Stimulated activated CD4-positive, alpha-beta T cell treated with anti-CD3 and anti-CD28 coated beads, TNF-alpha, amount 100 ng/mL, for 4 hours (primary cell): Measurements from ENCODE around the gene CD209.

Source experiments
- DNase-seq, 3 experiments: peaks; one replicate each; pipeline ENCODE4 v3.0.0-alpha.2; 2020; ENCODE audit warnings: low read depth in 3 of 3

Gene CD209

DNA sequence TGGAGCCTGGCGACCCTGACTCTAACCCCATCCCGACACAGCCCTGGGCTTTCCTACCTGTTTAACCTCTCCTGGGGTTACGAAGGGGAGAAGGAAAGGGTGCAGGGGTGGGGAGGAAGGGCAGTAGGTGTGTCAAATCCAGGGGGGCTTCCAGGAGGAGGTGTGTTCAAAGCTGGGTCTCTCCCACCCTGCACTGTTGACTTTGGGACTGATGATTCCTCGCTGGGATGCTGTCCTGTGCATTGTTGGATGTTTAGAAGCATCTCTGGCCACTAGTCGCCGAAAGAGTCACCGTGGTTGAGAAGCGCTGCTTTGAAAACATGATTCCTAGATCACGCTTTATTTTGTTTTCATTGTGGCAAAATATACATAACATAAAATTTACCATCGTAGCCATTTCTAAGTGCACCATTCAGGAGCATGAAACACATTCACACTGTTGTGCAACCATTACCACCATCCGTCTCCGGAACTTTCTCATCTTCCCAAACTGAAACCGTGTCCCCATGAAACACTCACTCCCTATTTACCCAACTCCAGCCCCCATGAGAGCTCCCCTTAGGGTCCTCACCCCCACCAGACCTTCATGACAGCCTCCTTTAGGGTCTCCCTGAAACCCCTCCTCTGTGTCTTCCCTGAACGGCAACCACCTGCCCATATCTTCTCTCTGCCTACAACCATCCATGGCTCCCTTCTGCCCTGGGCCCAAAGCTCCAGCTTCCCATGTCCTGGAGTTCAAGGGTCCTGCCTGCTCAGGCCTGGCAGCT, 41.0 kb downstream of the CD209 start:
- DNase-seq = no peak

DNA sequence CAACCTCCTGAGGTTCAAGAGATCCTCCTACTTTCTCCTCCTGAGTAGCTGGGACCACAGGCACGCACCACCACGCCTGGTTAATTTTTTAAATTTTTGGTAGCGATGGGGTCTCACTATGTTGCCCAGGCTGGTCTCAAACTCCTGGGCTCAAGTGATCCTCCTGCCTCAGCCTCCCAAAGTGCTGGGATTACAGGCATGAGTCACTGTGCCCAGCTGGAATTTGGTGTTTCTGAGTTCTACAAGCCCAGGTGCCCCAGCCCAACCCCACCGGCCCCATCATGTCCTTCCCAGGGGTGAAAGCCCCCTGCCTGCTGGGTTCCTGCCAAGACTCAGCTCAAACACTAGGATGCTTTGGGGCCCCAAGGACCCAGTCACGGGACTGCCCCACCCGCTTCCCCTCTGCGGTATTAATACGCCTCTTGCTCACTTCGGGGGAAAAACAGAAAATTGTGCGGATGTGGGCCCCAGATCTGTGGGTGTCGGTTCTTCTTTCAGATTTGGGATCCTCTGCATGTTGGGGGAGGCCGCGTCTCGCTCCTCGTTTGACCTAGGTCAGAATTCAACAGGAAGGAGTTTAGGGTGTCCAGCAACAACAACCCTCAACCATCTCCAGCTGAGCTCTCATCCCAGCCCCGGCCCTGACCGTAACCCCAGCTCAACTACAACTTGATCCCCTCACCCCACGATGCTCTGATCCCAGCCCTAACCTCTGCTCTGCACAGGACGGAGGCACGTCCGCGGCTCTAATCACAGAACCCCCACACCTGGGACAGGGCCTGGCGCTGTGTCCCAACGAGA, 41.7 kb downstream of the CD209 start:
- DNase-seq = peak; percentile 47 to 64 (median 61)

DNA sequence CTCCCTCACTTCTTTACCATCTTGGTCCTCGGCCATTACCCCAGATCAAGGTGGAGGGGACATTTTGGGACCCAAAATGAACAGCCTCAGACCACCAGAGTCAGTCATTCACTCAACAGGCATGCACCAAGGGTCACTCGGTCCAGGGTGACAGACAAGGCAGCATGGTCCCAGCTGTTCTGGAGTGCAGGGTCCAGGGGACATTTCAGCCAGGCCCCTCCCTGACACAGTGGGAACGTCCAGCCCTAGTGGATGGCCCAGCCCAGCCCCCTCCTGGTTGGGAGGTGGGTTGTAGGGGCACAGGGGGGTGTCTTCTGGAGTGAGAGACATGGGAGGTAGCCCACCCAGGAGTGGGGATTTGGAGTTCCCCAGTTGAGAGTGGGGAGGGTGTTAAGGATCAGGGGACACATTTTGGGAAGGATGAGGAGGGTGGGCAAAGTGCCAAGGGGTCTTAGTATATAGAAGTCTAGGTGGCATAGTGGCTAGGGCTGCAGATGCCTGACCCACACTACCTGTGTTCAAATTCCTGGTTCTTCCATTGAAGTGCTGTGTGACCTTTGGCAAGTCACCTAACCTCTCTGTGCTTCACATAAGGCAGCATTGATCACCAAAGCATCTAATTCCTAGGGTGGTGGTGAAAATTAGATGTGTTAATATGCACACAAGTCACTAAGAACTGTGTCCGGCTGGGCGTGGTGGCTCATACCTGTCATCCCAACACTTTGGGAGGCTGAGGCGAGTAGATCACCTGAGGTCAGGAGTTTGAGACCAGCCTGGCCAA, 42.9 kb downstream of the CD209 start:
- no peak for DNase-seq

DNA sequence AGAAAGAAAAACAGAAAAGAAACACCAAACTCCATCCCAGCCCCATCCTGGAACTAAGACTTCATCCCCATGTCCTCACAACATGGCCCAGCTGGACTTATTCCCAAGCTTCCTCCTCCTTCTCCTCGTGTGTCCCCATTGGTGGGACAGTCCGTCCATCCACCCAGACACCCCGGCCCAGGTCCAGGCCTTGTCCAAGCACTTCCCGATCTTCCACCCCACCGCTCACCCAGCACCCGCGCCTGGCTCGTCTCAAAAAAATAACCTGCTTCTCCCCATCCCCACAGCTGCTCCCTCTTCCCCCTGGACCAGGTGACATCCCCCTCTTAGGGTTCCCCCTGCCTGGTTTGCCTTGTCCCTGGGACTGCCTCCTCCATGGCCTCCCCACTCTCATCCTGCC, 44.0 kb downstream of the CD209 start:
- DNase-seq = no peak

DNA sequence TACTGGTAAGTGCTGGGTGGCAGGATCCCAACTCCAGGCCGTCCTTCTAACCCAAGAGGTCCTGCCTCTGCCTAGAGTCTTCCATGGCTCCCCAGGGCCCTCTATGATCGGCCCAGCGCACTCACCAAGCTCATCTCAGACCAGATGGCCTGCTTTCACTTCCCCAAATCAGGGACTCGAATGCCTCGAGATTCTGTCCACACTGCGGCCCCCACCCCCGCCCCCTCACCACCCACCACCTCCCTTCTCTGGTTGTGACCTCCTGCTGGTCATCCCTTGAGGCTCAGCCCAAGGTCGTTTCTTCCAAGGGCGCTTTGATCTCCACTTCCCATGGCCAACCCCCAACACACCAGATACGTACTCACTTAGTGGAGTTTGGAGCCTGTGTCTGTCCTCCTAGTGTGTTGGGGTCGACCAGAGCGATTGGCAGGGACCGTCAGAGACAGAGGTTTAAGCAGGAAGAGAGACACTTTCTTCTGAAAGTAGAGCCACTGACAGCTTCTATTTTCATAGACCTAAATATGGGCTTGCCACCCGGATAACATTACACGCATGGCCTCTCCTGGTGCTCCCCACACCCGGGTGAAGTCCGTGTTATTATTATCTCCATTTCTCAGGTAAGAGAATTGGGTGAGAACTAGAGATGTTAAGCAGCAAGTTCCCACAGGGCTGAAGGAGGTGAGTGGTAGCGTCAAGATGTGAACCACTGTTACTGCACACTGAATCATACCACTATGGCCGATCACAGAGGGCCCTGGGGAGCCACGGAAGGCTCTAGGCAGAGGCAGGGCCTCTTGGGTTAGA, 45.5 kb downstream of the CD209 start, which contains the start of gene FCER2:
TSS of gene FCER2 (minus strand) at position 478 of the 804 bp plus-strand sequence. CDS start 2,371 bp downstream, outside the sequence.
- no peak for DNase-seq

DNA sequence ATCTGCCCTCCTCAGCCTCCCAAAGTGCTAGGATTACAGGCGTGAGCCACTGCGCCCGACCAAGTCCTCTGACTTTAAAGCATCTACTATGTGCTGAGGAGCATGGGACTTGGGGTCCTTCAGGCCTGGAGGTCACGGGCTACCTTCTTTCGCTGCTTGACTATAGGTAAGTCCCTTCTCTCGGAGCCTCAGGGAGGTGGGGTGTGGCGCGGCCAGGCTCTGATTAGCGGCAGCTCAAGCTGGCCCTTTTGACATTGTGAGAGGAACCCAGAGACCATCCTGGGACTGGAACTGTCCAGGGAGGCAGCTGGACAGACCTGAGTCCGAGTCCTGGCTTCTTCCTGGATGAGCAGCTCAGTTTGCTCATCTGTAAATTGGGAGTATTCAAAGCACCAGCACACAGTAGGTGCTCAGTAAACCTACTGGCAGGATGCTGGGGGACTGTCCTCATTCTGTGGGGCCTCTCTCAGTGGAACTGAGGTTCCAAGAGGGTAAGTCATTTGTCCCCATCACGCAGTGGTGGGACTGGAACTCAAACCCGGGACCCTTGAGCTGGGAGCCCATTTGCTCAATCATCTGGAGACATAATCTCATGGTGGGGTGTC, 46.2 kb downstream of the CD209 start:
- no peak for DNase-seq

DNA sequence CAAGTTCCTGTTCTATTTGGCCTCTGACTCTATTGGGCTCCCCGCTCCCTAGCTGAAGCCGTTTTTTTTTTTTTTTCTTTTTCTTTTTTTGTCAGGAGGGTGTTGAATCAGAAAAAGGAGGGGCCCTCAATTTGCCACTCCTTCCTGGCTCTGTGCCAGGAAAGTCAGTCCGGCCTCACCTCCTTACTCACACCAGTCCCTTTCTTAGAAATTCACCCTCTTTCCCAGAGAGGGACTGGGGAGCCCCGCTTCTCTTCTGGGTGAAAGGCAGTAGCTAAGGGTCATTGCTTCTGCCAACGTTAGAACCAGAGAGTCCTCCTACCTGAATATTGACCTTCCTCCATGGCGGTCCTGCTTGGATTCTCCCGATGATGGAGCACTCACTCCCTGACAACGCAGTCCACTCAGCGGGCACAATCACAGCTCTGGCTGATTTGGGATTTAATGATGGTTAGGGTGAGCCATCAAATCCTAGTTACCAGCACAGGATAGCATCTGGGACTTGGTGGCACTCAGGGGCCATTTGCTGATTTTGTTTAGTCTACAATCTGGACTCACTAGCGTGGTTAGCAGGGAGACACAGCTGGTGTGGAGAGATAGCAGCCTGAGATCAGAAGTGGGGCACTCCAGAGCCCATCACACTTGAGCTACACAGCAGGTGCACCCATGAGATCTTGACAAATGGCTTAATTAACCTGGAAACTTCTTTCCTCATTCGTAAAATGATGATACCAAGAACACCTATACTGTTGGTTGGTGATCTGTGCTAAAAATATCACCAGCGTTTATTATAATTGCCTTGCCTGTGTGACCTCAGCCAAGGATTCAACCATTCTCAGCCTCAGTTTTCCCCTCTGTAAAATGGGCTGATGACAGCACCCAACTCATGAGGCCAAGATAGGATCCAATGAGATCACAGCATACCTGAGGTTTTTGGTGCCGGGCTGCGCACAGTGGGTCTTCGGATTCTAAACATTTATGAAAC, 47.6 kb downstream of the CD209 start:
- DNase-seq = no peak

DNA sequence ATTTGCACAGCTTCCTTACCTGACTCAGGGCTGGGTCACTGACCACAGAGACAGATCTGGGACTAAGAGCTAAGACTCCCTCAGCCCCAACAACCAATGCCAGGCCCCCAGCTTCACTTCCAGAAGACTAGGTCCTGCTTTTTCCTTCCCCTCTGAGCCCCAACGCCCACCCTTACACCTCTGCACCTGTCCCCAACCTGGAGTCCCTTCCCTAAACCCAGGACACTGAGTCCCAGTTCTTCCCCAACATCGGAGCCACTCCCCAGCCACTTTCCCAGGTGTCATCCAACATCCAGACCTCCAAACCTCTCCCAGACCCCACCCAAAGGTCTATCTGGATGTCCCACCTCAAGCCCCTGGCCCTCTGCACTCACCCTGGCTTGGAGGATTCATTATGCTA, 48.3 kb downstream of the CD209 start:
- DNase-seq = no peak

DNA sequence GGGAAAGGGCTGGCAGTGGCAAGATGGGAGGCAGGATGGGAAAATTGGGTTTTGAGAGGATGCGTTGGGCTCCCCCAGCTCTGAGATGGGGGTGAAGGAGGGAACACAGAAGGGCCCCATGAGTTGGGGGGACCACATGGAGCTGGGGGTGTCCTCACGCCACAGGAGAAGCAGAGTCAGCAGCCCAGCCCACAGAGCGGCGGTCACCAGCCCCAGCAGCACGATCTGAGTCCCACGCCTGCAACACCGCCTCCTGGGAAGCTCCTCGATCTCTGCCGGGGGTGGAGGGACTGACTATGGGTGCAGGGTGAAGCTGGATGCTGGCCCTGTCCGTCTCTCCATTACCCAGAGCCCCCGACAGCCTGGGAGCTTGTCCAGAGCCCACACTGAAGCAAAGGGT, 48.8 kb downstream of the CD209 start:
- no peak for DNase-seq

DNA sequence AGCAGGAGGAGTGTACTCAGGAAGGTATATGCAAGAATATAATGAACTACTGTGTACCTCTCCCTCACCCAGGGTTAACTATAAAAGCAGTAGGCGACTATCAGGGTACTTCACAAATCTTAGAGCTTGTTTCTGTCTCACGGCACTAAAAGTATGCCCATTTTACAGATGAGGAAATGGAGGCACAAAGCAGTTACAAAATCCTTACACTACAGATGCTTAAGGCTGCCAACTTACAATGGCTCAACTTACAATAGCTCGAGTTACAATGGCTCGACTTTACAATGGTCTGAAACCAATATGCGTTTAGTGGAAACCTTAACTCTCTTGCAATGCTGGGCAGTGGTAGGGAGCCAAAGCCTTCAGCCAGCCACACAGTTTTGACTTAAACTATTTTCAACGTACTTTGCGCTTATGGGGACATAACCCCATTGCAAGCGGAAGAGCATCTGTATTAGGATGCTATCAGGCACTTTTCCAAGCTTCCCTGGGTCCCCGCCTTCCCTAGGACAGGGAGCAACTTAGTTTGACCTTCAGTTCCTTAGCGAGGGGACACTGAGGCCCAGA, 49.5 kb downstream of the CD209 start:
- DNase-seq = no peak

DNA sequence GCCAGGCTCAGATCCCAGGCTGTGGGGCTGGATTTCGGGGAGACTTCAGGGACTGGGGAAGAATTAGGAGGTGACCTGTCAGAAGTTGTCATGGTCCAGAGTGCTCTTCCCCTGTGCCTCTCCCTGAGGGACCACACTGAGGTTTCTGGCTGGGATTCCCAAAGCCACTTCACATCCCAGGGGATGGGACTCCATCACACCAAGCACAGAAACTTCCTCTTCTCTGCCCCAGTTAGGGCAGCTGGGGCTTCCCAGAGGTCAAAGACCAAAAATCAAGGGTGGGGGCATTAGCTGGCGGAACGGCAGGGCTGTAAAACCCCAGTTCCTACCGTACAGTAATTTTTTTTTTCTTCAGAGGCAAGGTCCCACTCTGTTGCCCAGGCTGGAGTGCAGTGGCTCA, 52.8 kb downstream of the CD209 start:
- no peak for DNase-seq

DNA sequence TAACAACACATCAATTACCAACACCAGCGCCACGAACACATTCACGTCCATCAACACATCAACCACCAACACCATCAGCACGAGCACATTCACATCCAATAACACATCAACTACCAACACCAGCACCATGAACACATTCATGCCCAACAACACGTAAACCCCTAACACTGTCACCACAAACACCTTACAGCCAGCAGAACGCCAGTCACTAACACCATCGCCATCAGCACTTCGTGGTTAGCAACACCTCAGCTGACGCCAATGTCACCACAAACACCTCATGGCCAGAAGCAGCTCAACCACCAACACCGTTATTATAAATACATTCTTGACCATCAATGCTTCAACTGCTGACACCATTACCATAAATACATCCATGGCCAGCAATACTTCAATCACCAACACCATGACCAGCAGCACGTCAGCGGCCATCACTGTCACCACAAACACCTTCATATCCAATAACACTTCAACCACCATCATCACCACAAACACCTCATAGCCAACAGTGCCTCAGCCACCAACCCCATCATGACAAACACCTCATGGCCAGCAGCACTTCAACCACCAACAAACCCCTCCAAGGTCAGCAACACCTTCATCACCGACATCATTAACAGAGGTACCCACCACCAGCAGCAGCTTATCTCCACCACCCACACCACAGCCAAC, 54.8 kb downstream of the CD209 start:
- no peak for DNase-seq

DNA sequence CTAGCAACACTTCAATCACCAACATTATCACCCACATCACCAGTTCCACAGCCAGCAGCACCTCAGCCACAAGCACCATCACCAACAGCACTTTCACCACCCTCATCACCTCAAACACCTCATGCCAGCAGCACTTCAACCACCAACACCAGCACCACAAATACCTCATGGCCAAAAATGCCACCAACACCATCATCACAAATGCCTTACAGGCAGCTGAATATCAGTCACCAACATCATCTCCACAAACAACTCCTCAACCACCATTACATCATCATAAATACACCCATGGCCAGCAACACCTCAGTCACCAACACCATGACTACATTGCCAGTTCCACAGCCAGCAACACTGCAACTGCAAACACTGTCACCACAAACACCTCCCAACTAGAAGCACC, 55.8 kb downstream of the CD209 start:
- DNase-seq = no peak

DNA sequence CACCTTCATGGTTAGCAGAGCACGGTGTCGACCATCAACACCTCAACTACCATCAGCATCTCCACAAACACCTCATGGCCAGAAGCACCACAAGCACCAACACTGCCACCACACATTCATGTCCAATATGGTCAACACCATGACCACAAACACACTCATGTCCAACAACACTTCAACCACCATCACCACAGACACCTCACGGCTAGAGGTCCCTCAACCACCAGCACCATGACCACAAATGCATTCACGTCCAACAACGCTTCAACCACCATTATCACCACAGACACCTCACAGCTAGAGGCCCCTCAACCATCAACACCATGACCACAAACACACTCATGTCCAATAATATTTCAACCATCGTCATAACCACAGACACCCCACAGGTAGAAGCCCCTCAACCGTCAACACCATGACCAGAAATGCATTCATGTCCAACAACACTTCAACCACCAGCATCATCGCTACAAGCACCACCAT, 56.5 kb downstream of the CD209 start:
- DNase-seq = no peak
